Sciatic nerve (tissue), 2 donors: Measurements from ENCODE around the gene SLC35E2B. TPM values are rescaled to one million over a fixed set of nuclear protein-coding genes. Genes with fewer than 3 reads are reported as not detected.
"Not testable (repeated sequence)": the region's sequence is repeated elsewhere in the genome, so short reads cannot be mapped to it uniquely, and the experiment has no call there.

Experiments
- ATAC-seq: fragments of 200-7000 bp; cut with Tn5 transposase; one replicate; pipeline ENCODE4 v1.9.1; 2020; ENCODE audit warnings: mild to moderate bottlenecking, moderate library complexity
- DNase-seq: peaks from one replicate; pipeline ENCODE4 v3.0.0-alpha.2; 2020; ENCODE audit warnings: low spot score
- intact Hi-C: fragments of 100-400 bp; cut with DNase I; formaldehyde crosslinking; loops from one replicate; pipeline ENCODE4 v1.14.2; 2022
- total RNA-seq: library from RNA; stranded (reverse); fragmentation: NEBNext Ultra II Directional; extraction: Animal tissue kit (Norgen Biotek cat#: 25700); gene quantifications from one replicate; pipeline ENCODE4 v1.2.1, GENCODE V29; 2021
- donor health status: DM: no; HTN: no; CAD: no.
- donor health status: DM: no; HTN: no; CAD: no.

Gene SLC35E2B
- 45.6 TPM for total RNA-seq

GRCh38 chr1:1692714-1693647, at the start of gene SLC35E2B:
SLC35E2B (minus strand) TSS chr1:1692795; CDS start chr1:1676699, 16,096 bp downstream.
- ATAC-seq (peak; percentile 95), DNase-seq (peak; percentile 96)
- intact Hi-C loops, result not testable (repeated sequence)

DNA sequence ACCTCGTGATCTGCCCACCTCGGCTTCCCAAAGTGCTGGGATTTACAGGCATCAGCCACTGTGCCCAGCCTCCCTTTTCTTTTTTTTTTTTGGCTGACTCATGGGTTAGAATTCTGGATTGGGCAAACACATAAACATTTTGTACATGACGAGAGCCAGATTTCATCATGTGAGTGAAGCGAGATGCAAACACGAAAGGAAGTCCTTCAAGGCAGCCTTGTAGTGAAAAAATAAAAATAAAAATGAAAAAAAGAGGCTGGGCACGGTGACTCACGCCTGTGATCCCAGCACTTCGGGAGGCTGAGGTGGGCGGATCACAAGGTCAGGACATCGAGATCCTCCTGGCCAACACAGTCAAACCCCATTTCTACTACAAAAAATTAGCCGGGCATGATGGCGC, 48.4 kb upstream of the SLC35E2B start:
- ATAC-seq, intact Hi-C loops, DNase-seq: not testable (repeated sequence)

- ATAC-seq, intact Hi-C loops, DNase-seq: not testable (repeated sequence)
Measured at GRCh38 chr1:1738799-1739337, 46.3 kb upstream of the SLC35E2B start.

DNA sequence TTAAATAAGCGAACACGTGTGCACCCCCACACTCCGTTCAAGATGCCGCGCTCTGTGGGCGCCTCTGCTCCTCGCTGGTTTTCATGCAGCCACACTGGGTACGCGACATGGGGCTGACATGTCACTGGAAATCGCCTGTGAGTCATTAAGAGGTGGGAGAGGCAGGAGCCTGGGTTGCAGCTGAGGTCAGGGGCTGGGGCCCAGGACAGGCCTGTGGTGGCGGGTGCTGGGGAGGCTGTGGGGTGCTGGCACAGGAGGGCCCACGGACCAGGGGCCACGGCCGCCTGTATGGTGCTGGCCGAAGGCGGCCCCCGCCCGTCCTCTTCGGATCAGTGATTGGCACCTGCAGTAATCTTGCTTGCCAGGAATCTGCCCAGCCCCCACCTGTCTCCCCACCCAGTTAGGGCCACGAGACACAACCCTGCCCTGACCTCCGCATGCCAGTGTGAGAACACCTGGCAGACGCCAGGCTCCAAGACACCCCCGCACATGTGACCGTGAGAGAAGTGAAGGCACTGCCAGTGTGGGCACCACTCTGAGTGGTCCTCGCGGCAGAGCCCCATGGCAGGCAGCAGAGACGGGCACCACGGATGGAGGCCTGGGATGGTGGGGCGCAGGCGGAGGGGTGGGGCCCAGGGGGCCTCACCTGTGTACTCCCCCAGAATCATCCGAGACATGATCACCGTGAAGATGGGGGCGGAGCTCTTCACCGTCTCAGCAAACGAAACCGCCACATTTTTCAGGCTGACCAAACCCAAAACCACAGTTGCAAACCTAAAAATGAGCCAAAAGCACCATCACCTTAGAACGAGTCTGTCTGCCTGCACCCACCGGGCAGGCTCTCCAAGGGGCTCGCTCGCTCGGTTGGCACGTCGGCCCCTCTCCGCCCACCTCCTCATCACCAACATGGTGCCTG, 45.3 kb upstream of the SLC35E2B start:
- ATAC-seq, DNase-seq, intact Hi-C loops: not testable (repeated sequence)

GRCh38 chr1:1732381-1732780, 39.8 kb upstream of the SLC35E2B start:
- intact Hi-C loops, result no loop called here
- DNase-seq (no peak), ATAC-seq (no peak)

GRCh38 chr1:1730870-1731269, 38.3 kb upstream of the SLC35E2B start:
- intact Hi-C loops, result no loop called here
- no peak for ATAC-seq
- DNase-seq, result no peak

DNA sequence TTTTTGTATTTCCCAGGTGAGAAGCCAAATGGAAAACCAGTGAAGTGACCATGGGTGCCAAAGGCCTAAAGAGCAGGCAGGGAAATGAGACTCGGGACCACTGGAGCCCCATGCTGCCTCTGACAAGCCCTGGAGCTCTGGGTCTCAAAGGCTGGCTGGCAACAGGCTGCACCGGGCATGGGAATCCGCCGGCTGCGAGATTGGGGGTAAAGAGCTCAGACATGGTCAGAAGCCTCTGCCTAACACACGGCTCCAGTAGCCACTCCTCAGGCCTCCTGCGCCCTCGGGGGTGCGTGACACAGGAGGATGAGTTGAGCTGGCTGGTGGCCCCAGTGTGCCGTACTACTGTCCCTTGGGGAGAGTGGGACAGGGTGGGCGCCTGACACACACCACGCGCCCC, 37.6 kb upstream of the SLC35E2B start:
- ATAC-seq, intact Hi-C loops, DNase-seq: not testable (repeated sequence)

DNA sequence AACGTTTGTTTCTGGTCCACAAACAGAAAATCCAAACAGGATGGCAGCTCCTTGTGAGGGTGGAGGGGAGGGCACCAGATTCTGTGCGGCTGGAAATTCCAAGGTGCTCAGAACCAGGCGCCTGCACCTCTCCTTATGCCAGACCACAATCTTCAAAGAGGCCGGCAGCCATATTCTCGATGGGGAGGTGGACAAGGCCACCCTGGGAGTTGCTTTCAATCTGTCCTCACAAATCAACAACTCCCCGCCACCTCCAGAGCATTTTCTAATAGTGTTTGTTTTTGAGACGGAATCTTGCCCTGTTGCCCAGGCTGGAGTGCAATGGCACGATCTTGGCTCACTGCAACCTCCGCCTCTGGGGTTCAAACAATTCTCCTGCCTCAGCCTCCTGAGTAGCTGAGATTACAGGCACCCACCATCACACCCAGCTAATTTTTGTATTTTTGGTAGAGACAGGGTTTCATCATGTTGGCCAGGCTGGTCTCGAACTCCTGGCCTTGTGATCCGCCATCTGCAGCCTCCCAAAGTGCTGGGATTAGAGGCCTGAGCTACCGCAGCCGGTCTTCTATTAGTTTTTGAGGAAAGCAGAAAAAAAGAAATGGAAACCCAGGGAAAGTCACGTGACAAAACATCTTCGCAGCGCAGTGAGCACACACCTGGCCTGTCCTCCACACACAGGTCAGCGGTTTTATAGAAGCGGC, 36.7 kb upstream of the SLC35E2B start:
- ATAC-seq, intact Hi-C loops, DNase-seq: not testable (repeated sequence)

- peak; percentile 52 for ATAC-seq
- intact Hi-C loops, DNase-seq: not testable (repeated sequence)
Measured at GRCh38 chr1:1728308-1729005, 35.9 kb upstream of the SLC35E2B start.

GRCh38 chr1:1727131-1727651, 34.6 kb upstream of the SLC35E2B start:
- ATAC-seq, DNase-seq, intact Hi-C loops: not testable (repeated sequence)

DNA sequence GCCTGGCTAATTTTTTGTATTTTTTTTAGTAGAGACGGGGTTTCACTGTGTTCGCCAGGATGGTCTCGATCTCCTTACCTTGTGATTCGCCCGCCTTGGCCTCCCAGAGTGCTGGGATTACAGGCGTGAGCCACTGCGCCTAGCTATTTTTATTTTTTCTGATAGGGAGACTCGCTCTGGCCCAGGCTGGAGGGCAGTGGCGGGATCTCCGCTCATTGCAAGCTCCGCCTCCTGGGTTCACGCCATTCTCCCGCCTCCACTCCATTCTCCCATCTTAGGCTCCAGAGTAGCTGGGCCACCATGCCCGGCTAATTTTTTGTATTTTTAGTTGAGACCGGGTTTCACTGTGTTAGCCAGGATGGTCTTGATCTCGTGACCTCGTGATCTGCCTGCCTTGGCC, 33.5 kb upstream of the SLC35E2B start:
- intact Hi-C loops, result not testable (repeated sequence)

GRCh38 chr1:1724035-1724864, 31.7 kb upstream of the SLC35E2B start, which contains the start of gene CDK11A:
CDK11A (minus strand) TSS chr1:1724357; CDS start chr1:1722818, 1,539 bp downstream.
- ATAC-seq (peak; percentile 98), DNase-seq (peak; percentile 97)
- intact Hi-C loops, result not testable (repeated sequence)

More for the DNA sequence above, 33.5 kb upstream of the SLC35E2B start:
- not testable (repeated sequence) for DNase-seq, ATAC-seq

- intact Hi-C loops, result no loop called here
- DNase-seq (no peak), ATAC-seq (no peak)
Measured at GRCh38 chr1:1721201-1721600, 28.6 kb upstream of the SLC35E2B start.

GRCh38 chr1:1715109-1715883, 22.7 kb upstream of the SLC35E2B start:
- ATAC-seq, intact Hi-C loops, DNase-seq: not testable (repeated sequence)

DNA sequence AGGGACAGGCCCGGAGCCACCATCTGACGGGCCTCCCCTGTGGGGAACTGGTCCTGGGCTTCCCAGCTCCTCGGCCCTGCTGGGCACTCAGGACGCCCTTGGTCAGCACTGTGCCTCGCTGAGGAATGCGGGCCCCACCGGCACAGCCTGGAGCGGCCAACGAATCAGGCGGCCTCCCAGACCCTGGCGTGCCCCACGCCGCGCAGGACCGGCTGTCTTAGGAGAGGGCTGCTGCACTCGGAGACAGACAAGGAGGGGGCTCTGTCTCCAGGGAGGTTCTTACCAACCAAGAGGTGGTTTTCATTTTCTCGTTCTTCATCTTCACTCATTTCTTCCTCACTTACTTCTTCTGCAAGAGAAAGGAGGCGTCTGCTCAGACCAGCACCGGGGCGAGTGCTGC, 15.3 kb upstream of the SLC35E2B start:
- intact Hi-C loops, ATAC-seq: not testable (repeated sequence)
- peak; percentile 14 for DNase-seq

DNA sequence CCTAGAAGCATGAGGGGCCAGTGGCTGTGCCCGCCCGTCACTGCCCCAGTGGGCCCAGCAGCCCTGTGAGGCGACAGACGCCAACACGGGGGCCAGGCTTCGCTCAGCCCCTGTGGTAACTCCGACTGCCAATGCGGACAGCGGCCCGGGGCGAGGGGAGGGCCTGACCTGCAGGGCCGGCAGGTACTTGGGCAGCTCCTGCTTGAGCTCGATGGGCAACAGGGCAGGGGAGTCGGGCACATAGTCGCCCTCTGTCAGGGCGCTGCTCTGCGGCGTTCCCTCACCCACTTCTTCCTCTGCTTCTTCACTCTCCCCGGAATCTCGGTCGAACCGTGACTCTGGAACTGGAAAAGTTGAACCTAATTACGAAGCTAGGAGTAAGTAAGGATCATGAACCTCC, 14.6 kb upstream of the SLC35E2B start:
- peak; percentile 32 for DNase-seq
- ATAC-seq, intact Hi-C loops: not testable (repeated sequence)
